Left colon (tissue), 2 donors: Measurements from ENCODE around the gene ERGIC1. TPM values are rescaled to one million over a fixed set of nuclear protein-coding genes. Genes with fewer than 3 reads are reported as not detected.

Experiments
- ATAC-seq: fragments of 200-7000 bp; cut with Tn5 transposase; one replicate; pipeline ENCODE4 v1.9.1; 2020; ENCODE audit warnings: mild to moderate bottlenecking, moderate library complexity
- DNase-seq, 2 donors: peaks; one replicate each; pipeline ENCODE4 v3.0.0-alpha.2; 2020
- intact Hi-C, 2 donors: fragments of 100-400 bp; cut with DNase I in 1 of 2; cut with micrococcal nuclease in 1 of 2; formaldehyde crosslinking; loops; one replicate each; pipeline versions ENCODE4 v1.11.2 to v1.14.0; 2022; cut with DNase I, micrococcal nuclease
- total RNA-seq, 2 donors: library from RNA; stranded (reverse); fragmentation: NEBNext Ultra II Directional; extraction: Animal tissue kit (Norgen Biotek cat#: 25700); gene quantifications; one replicate each; pipeline ENCODE4 v1.2.1, GENCODE V29; 2021
- donor health status: DM: no; HTN: no; CAD: no.
- donor health status: DM: yes; HTN: yes; CAD: no.

Gene ERGIC1
- total RNA-seq, 2 donors from 2014 or later, result 201 to 223 TPM

- DNase-seq, result peak; percentile 69 to 77
- intact Hi-C loops, result no loop called here
Measured at GRCh38 chr5:172820046-172820767, 13.8 kb upstream of the ERGIC1 start.

DNA sequence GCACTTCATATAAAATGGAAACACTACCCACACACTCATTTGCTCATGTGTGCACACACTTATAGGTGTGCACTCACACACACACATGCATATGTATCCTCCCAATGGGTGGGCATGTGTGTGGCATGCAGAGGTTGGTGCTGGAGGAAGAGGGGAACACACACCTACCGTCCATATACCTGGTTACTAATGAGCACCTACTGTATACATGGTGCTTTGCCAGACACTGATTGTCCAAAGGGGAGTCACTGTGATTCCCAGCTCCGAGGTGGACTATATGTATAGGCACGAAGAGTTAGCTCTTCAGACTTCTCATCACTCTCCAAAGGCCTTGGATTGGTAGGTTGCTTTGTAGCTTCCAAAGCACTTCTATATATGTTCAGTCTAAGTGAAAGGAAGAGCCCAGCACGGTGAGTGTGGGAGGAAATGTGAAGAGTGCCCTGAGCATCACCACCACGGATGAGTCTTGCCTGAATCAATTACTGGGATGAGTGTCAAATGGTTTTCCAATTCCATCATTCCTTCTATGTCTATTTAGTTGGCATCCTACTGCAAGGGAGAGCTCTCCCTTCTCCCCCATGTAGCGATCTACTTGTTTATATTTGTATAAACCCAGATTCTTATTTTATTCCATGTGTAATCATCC lies 12.6 kb upstream of the ERGIC1 start:
- intact Hi-C loops, result no loop called here
- no peak for ATAC-seq
- no peak for DNase-seq

More at GRCh38 chr5:172820046-172820767, 13.8 kb upstream of the ERGIC1 start:
- ATAC-seq, result peak; percentile 97

DNA sequence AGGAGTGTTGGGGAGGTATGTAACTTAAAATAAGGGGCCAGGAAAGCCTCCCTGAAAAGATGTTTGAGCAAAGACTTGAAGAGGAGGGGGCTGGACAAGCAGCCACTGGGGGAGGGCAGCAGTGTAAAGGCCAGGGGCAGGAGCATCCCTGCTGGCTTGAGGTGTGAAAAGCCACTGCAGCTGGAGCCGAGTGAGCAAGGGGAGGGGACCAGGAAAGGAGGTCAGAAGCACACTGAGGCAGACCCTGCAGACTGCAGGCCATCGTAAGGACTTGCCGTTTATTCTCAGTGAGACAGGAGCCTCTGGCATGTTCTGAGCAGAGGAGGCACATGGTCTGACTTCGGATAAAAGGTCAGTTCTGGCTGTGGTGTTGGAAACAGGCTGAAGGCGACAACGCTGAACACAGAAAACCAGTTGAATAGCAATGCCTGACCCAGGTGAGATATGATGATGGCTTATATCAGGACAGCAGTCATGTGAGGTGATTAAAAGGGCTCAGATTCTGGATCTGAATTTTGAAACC lies 10.2 kb upstream of the ERGIC1 start:
- ATAC-seq (no peak), DNase-seq (no peak)
- intact Hi-C loops, result no loop called here

GRCh38 chr5:172825610-172826204 lies 8.3 kb upstream of the ERGIC1 start:
- intact Hi-C loops, result no loop called here
- DNase-seq (no peak), ATAC-seq (no peak)

GRCh38 chr5:172827841-172828240 lies 6.2 kb upstream of the ERGIC1 start:
- intact Hi-C loops, result no loop called here
- no peak for ATAC-seq
- no peak for DNase-seq

GRCh38 chr5:172828911-172829431 lies 5.1 kb upstream of the ERGIC1 start:
- ATAC-seq (no peak), DNase-seq (no peak)
- intact Hi-C loops, result no loop called here

DNA sequence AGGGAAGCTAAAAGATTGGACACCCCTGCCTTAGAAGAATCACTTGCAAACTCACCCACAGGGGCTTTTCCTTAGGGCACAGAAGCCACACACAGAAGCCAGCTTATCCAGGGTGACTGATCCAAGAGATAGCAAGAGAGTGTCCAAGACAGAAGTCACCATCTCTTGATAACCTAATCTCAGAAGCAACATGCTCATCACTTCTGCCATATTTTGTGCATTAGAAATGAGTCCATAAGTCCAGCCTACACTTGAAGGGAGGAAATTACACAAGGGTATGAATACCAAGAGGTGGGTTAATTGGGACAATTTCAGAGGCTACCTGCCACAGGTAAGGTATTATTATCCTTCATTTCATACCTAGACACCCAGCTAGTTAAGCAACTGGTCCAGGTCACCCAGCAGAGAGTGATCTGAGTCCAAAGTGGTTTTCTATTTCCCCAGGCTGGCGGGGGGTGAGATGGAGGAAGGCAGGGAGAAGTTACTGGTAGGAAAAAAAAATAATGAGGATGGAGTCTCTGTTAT lies 3.7 kb upstream of the ERGIC1 start:
- DNase-seq (no peak), ATAC-seq (no peak)
- intact Hi-C loops, result loop anchor here in 1 of 2 donors (10.0 kb wide), 1 partner anchor 56 kb away; the partner anchor contains the start of gene DUSP1

DNA sequence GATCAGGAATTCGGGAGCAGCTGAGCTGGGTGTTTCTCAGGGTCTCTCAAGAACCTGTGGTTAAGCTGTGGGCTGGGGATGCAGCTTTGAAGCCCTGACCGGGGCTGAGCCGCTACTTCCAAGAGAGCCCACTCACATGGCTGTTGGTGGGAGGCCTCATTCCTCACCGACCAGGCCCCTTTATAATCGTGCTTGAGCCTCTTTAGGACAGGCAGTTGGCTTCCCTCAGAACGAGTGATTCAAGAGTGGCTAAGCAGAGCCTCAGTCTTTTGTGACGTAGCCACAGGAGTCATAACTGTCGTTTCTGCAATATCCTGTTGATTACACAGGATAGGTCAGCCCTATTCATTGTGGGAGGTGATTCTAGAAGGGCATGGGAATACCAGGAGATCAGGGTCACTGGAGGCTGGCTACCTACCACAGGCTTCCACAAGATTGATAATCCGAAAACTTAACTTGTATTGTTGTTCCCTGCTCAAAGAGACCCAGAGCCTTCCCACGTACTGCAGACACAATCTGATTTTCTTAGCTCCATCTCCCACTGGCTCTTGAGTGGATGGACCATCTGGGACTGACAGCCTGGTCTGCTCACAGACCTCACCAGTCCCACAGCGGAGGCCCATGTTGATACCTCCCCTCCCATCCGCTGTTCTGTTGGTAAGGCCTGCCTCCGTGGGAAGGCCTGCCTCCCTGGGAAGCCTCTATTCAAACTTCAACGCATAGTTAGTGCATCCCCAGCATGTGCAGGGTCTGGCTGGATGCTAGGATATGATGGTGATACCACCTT lies 3.0 kb upstream of the ERGIC1 start:
- intact Hi-C loops, result loop anchor here in 1 of 2 donors (10.0 kb wide), 1 partner anchor 56 kb away; the partner anchor contains the start of gene DUSP1
- DNase-seq (no peak), ATAC-seq (no peak)

DNA sequence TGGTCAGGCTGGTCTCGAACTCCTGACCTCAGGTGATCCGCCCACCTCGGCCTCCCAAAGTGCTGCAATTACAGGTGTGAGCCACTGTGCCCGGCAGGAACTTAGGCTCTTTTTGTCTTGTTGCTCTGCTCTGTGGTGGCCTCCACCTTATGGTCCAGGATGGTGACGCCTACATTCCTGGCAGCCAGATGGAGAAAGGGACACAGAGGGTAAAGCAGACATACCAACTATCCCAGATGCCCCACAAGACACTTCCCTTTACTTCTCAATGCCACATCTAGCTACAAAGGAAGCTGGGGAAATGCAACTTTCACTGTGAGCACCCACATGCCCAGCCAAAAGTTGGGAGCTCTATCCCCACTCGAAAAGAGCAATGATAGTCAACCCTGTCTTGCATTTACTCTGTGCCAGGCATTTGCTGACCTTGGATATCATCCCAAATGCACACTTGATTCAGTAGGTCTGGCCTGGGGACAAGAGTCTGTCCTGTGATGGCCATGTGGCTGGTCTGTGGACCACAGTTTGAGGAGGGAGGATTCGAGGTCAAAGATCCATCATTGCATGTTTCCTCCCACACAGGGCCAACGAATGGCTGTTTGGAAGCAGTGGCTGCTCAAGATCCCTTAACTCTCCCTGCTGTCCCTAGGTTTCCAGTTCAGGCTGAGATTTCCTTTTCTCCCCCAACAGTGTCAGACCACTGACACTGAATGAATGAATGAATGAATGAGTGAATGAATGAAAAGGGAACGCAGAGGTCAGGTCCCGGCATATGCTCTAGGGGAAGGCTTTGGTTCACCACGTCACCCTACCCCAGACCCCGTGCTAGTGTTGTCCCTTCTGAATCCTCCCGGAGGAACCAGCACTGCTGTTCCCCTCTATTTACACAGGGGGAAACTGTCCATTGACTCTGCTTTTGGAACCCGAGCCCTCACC lies 1.4 kb upstream of the ERGIC1 start:
- intact Hi-C loops, result loop anchor here in 1 of 2 donors (10.0 kb wide), 1 partner anchor 58 kb away; the partner anchor contains the start of gene DUSP1
- DNase-seq (no peak), ATAC-seq (no peak)

- intact Hi-C loops, result loop anchor here in 1 of 2 donors (10.0 kb wide), 1 partner anchor 59 kb away; the partner anchor contains the start of gene DUSP1
- no peak for DNase-seq
- ATAC-seq, result no peak
Measured at GRCh38 chr5:172833372-172833685, 722 bp upstream of the ERGIC1 start.

DNA sequence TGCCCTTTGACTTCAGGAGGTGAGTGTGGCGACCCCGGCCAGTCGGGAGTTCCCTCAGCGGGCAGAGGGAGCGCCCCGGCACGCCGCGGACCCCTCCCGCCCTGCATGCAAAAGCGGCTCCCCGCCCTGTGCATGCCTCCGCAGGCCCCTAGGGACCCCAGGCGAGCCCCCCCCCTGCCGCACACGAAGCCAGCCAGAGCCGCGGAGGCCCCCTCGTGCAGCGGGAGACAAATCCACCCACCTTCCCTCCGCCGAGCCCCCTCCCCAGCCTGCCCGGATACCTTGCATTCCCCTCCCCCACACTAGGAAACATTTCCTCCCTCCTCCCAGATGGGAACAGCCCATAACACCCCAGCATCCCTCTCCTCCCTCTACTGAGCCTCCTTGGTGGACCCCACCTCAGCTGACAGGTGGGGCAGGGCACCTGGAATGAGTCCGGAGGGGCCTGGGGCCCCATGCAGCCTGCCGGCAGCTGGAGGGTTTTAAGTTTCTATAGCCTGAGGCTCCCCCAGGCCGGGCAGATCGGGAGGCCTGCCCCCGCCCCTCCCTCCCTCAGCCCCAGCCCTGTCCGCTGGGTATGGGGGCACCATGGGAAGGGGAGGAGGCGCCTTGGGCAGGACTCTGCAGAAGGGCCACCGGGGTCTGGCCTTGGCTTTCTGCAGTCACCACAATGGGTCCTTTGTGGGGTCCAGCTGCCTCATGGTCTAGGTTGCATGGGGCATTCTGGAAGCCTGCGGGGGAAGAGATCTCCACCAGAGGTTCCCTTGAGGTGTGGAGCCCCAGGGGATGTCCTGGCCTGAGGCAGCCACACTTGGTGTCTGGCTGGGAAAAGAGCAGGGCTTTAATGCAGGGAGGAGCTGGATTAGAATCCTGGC lies 601 bp downstream of the ERGIC1 start:
- DNase-seq, result peak in 1 of 2 donors; percentile 45
- ATAC-seq, result peak; percentile 31
- intact Hi-C loops, result loop anchor here in 1 of 2 donors (10.0 kb wide), 1 partner anchor 60 kb away; the partner anchor contains the start of gene DUSP1

DNA sequence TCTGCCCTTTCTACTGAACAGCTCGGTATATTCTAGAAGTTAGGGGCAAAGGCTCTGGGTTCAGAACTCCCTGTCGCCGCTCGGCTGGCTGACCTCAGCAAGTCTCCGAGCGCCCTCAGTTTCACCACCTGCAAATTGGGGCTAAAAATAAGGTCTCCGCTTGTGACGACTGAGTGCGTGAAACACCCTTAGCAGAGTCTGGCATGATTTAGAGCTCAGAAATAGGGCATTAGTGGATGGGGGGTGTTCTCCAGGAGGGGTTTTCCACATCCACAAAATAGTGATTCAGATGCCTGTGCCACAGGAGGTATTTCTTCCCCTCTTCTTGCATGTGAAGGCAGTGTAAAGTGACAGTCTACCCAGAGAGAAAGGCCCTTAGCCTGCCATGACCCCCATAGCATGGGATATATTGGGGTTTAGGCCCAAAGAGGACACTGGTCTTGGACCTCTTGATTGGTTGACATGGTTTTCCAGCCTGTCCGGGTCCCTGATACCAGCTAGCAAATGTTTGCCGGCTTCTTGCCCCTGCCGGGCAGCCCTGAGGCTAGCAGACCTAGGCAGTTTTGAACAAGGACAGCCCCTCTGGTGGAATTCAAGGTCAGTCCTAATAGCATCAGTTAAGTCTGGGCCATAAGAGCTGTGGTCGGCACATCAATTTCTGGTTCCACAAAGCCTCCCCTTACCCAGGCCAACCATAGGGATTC lies 1.4 kb downstream of the ERGIC1 start:
- peak in 1 of 2 donors; percentile 28 for DNase-seq
- intact Hi-C loops, result loop anchor here in 1 of 2 donors (10.0 kb wide), 1 partner anchor 61 kb away; the partner anchor contains the start of gene DUSP1
- ATAC-seq, result no peak

DNA sequence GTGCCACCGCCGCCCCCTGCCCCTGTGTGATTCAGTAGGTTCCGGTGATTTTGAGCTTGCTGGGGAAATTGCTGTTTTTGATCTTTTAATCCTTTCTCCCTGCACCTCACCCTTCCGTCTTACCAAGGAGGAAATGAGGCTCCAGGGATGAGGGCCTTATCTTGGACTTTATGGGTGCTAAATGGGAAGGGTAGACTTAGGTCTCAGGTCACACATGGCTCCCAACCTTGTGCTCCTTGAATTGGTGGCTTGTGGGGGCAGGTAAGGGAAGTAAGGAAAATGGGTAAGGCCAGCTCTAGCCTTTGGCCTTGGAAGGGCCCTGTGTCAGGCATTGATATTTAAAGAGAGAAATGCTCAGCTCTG lies 1.9 kb downstream of the ERGIC1 start:
- ATAC-seq, result peak; percentile 32
- DNase-seq, result peak in 1 of 2 donors; percentile 25
- intact Hi-C loops, result loop anchor here in 1 of 2 donors (10.0 kb wide), 1 partner anchor 61 kb away; the partner anchor contains the start of gene DUSP1

- intact Hi-C loops, result loop anchor here in 1 of 2 donors (10.0 kb wide), 1 partner anchor 63 kb away; the partner anchor contains the start of gene DUSP1
- DNase-seq (peak; percentile 96 to 97), ATAC-seq (peak; percentile 81)
Measured at GRCh38 chr5:172837640-172838039, 3.6 kb downstream of the ERGIC1 start.

- ATAC-seq (no peak), DNase-seq (peak in 1 of 2 donors; percentile 26)
- intact Hi-C loops, result loop anchor here in 1 of 2 donors (10.0 kb wide), 1 partner anchor 64 kb away; the partner anchor contains the start of gene DUSP1
Measured at GRCh38 chr5:172838151-172838875, 4.3 kb downstream of the ERGIC1 start.
